ENCODE results near the gene VASP.

- TF ChIP-seq CTCF (conservative IDR thresholded peaks at IDR 0.05 in 1 of 2, IDR thresholded peaks at IDR 0.05 in 1 of 2; ENCODE audit: extremely low read depth in 1 of 2, insufficient read depth in 1 of 2, low read depth in 1 of 2, low read length in 2 of 2) (peak in 1 of 2 donors; percentile 8), EZH2 (IDR thresholded peaks at IDR 0.05; ENCODE audit: borderline replicate concordance, low read length) (no peak)
These were observed 20.5 kb downstream of the VASP start for GRCh38 chr19:45527731-45528130.
